T47D (cell line): Measurements from ENCODE around the gene MMP14.
"Not testable (repeated sequence)": the region's sequence is repeated elsewhere in the genome, so short reads cannot be mapped to it uniquely, and the experiment has no call there.

ENCODE experiments used
- DNase-seq, 2 experiments: peaks; one replicate each; pipeline versions ENCODE4 v3.0.0 to v3.0.0-alpha.2; 2011 to 2012; ENCODE audit warnings: low read depth in 1 of 2, low spot score in 1 of 2
- JUND ChIP-seq: IDR thresholded peaks from 2 replicates; pipeline ENCODE4 v1.6.1; 2012; ENCODE audit warnings: low read depth
- in situ Hi-C: cut with HindIII; loops from 2 replicates; pipeline ENCODE4 v1.10.0; 2016; ENCODE audit warnings: low sequenced_read_pairs, low pct_unique_long_range_greater_than_20kb

Gene MMP14

GRCh38 chr14:22836301-22837113 is at the start of gene MMP14:
TSS of gene MMP14 (plus strand) at chr14:22836585. CDS start at chr14:22836818, 233 bp downstream.
- no peak for TF ChIP-seq JUND
- no peak for DNase-seq
- in situ Hi-C loops, result no loop called here

GRCh38 chr14:22786685-22787084 is 49.7 kb upstream of the MMP14 start:
- no peak for DNase-seq
- TF ChIP-seq JUND, result no peak
- in situ Hi-C loops, result no loop called here

GRCh38 chr14:22791301-22791700 is 45.1 kb upstream of the MMP14 start:
- no peak for TF ChIP-seq JUND
- DNase-seq, result no peak
- in situ Hi-C loops, result no loop called here

- TF ChIP-seq JUND, result no peak
- DNase-seq, result no peak
- in situ Hi-C loops, result no loop called here
These were observed 44.2 kb upstream of the MMP14 start for GRCh38 chr14:22792158-22792557.

- DNase-seq, in situ Hi-C loops: not testable (repeated sequence)
These were observed 42.8 kb upstream of the MMP14 start for GRCh38 chr14:22793550-22793949.

DNA sequence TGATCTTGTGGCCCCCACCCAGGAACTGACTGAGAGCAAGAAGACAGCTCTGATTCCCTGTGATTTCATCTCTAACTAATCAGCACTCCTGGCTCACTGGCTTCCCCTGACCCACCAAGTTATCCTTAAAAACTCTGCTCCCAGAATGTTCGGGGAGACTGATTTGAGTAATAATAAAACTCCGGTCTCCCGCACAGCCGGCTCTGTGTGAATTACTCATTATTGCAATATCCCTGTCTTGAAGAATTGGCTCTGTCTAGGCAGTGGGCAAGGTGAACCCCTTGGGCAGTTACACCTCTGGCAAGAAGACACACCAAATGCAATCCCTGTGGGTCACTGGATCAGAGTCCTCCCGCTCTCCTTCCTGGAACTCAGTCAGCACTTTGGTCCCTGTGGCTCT is 42.4 kb upstream of the MMP14 start:
- in situ Hi-C loops, result no loop called here

DNA sequence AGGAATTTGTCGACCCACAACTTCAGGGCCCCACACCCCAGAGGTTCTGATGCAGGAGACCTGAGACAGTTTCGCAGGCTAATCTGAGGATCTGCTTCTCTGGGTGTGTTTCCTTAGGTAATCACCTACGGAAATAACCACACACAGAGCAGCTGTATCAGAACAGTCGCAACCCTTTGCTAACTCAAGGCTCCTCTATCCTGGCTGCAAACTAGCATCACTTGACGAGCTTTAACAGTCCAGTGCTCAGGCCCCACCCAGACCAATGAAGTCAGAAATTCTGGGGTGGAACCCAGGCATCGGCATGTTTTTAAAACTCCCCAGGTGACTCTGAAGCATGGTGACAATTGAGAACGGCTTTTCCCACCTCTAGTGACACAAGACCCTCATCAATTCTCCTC is 41.8 kb upstream of the MMP14 start:
- DNase-seq, result no peak

More for the DNA sequence above, 42.4 kb upstream of the MMP14 start:
- no peak for TF ChIP-seq JUND
- DNase-seq, result no peak

DNA sequence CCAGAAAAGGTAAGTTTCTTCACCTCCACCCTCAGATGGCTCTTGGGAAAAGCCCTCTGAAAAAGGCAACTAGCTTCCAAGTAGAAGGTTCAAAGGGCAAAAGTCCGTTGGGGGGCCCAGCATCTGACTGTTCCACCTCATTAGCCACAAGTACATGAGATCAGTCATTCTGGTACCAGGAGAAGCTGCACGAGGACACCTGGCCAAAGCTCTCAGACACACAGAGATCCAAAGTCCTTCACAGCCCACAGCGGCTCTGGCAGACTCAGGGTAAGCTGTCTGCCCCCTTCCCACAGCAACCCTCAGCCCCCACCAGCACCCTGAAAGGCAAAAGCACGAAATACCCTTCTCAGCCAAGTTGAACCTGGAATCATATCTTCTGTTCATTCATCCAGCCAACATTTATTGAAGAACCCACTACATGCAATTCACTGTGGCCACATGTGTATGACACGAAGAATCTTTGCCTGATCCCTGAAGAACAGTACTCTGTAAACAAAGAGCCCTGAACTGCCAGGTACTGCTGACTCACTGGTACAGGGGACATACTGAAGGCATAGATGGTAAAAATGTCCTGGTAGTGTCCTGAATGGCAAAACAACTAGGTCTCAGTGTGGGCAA is 40.2 kb upstream of the MMP14 start:
- no peak for TF ChIP-seq JUND
- DNase-seq, result no peak
- in situ Hi-C loops, result no loop called here

More for the DNA sequence above, 41.8 kb upstream of the MMP14 start:
- TF ChIP-seq JUND, result no peak
- in situ Hi-C loops, result no loop called here

- no peak for DNase-seq
- TF ChIP-seq JUND, result no peak
- in situ Hi-C loops, result no loop called here
These were observed 39.1 kb upstream of the MMP14 start for GRCh38 chr14:22797017-22797917.

DNA sequence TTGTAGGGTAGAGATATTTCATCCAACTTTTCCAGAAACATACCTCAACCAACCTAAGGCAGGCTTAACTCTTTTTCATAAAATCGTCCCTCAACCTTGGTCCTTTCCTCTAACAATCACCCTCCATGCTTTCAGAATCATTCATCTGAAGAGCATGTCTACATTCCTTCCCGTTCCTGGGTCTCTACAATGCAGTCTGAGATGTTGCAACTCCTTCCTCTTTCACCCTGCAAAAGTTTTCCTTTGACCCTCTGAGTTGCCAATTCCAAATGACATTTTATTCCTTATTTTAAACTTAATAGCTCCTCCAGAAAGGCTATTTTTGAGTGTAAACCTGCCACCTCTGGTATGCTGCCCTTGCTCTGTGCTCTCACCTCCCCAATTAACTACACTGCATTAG is 37.9 kb upstream of the MMP14 start:
- in situ Hi-C loops, result no loop called here
- no peak for DNase-seq

DNA sequence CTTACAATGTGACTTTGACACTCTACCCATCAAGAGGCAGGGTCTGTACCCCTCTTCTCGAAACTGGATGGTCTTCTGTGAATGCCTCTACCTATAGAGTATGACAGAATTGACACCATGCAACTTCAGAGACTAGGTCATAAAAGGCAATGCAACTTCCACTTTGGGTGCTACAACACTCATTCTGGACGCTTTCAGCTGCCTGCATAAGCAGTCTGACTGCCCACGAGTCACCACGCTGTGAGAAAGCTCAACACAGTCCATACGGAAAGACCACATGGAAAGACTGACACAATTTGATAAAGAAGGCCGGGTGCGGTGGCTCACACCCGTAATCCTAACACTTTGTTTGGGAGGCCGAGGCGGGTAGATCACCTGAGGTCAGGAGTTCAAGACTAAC is 36.0 kb upstream of the MMP14 start:
- no peak for TF ChIP-seq JUND
- in situ Hi-C loops, result no loop called here
- DNase-seq, result no peak

More for the DNA sequence above, 37.9 kb upstream of the MMP14 start:
- no peak for TF ChIP-seq JUND

- no peak for TF ChIP-seq JUND
- DNase-seq, result no peak
- in situ Hi-C loops, result no loop called here
These were observed 34.7 kb upstream of the MMP14 start for GRCh38 chr14:22801716-22802115.
